GM18502 (cell line): ENCODE data around the gene ADAM15.

Experiments used
- ATAC-seq: cut with Tn5 transposase; IDR thresholded peaks from one replicate; pipeline ENCODE4 v1.9.1; 2021; ENCODE audit warnings: mild to moderate bottlenecking; ENCODE audit not compliant: unreplicated experiment, poor library complexity

Gene ADAM15

DNA sequence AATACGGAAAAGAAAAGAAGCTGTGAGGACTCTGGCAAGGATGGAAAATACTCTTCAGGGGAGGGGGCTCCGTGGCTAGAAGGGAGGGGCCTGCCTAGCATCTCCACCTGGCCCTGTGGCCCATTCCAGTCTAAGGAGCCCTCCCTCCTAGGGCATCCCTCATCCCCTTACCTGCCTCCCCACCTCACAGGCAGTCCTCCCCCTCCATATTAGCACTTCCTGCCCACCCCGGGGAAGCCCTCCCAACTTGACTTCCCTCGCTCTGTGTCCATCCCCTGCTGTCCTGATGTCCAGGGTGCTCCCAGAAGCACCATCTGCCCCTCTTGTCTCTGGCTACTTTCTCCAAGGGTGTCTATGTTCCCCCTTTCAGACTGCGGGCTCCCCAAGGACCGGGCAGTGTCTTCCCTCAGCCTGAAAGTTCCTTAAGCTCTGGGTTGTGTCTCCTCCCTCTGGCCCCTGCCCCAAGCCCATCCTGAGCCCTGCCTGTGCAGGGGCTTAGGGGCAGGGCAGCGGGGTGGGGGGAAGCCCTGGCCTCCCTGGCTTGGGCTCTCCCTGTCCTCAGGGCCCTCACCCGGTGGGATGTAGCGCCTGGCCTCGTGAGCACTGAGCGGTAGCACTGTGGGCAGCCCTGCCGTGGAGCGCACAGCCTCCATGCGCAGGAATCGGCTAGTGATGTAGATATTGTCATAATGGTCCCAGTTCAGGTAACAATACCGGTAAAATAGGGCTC lies 21.4 kb upstream of the ADAM15 start:
- no peak for ATAC-seq

GRCh38 chr1:155030243-155030795 lies 20.8 kb upstream of the ADAM15 start:
- no peak for ATAC-seq

GRCh38 chr1:155030899-155031298 lies 20.2 kb upstream of the ADAM15 start:
- no peak for ATAC-seq

DNA sequence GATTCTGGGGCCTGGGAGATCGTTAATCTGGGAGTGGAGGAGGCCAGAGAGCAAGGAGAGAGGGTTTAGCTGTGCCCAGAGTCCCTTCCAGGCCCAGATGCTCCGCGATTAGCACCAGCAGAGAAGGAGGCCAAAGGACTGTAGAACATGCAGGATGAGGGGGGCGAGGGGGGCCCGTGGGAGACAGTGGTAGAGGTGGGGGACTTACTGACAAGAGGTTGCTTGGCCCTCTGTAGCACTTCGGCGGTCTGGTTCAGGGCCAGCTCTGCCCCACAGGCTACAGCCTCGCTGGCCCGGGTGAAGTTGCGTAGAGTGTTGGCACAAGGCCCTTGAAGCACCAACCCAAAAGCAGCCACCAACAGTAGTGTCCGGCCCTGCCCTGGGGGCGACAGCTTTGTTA lies 18.2 kb upstream of the ADAM15 start:
- ATAC-seq: no peak

- no peak for ATAC-seq
Observed at GRCh38 chr1:155033524-155033923, 17.6 kb upstream of the ADAM15 start, which contains the start of the genes DCST1 and DCST2. DCST1 (plus strand) TSS chr1:155033824; CDS start chr1:155034037, 213 bp downstream. DCST2 (minus strand) TSS chr1:155033781; CDS start chr1:155033701, 80 bp downstream.

- ATAC-seq: no peak
Observed at GRCh38 chr1:155034318-155035208, 16.6 kb upstream of the ADAM15 start.

DNA sequence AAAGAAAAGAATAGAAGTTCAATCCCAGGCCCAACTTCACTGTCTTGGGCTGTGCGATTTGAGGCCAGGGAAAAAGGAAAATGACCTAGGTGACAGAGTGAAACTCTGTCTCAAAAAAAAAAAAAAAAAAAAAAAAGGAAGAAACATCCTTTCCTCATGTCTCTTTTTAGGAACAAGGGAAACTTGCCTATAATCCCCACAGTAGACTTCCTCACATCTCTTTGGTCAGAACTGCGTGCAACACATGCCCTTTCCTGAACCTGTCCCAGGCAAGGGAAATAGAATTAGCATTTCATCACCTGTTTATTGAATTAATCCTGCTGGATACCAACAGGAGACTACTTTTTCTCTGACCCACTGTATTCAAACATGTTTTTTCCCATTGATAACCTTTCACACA lies 15.2 kb upstream of the ADAM15 start:
- ATAC-seq: no peak

DNA sequence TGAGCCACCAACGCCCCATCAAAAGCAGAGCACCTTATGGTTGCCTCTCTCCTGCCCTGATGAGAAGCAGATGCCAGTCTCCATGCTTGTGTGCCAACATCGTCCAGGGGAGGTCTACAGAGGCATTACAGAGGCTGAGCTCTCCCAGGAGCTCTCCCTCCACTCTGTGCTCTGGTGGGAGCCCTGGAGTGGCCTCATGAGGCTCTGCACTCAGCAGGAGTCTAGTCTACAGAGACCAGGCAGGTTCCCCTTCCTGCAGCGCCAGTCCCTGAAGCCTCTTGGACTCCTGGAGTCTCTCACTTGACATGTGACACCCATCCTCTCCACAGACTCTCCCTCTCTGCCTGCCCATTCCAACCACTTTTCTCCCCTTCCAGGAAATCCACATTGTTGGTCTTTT lies 14.1 kb upstream of the ADAM15 start:
- no peak for ATAC-seq

GRCh38 chr1:155037851-155038441 lies 13.2 kb upstream of the ADAM15 start:
- no peak for ATAC-seq

GRCh38 chr1:155038602-155039307 lies 12.4 kb upstream of the ADAM15 start:
- ATAC-seq: no peak

DNA sequence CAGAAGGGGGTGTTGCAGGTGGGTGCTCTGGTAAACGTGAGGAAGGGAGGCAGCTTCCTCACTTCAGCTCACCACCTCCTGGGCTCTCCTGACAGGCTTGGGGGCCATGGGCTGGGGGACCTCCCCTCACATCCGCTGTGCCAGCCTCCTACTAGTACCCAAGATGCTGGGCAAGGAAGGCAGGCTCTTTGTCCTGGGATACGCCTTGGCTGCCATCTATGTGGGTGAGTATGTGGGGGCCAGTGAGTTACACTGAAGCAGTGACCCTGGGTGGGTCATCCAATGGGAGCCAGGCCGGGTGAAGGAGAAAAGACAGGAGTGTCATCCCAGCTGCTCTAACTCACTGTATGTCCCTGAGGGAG lies 11.8 kb upstream of the ADAM15 start:
- no peak for ATAC-seq

GRCh38 chr1:155040358-155041093 lies 10.6 kb upstream of the ADAM15 start:
- ATAC-seq: no peak

DNA sequence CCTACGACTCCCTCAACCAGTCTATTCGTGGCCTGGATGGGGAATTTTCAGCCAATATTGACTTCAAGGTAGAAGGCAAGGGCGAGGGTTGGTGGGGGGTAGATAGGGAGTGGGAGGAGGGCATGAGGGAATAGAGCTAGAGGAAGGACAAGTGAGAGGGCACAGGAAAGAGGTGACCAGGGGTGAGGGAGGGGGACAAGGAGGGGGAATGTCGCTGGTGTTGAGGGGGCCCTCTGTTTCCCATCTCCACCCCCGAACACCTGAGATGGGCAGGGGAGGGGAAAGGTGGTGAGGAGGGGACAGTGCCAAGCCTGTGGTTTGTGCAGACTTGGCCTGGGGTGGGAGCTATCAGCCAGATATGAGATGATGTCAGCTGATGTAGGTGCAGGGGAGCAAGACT lies 8.3 kb upstream of the ADAM15 start:
- no peak for ATAC-seq

DNA sequence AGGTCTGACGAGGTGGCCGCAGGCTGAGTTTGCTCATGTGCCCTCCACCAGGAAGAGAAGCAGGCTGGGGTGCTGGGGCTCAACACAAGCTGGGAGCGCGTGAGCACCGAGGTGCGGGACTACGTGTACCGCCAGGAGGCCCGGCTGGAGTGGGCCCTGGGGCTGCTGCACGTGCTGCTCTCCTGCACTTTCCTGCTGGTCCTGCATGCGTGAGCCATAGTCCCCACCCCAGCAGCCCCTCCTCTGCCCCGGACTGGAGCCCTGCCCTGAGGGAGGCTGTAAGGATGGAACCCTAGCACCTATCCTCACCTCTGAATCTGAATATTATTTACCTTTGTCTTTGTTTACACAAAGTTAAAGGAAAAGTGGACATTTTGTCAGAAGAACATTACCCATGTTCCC lies 7.8 kb upstream of the ADAM15 start:
- ATAC-seq: no peak

- ATAC-seq: no peak
Observed at GRCh38 chr1:155043793-155044192, 7.3 kb upstream of the ADAM15 start.

DNA sequence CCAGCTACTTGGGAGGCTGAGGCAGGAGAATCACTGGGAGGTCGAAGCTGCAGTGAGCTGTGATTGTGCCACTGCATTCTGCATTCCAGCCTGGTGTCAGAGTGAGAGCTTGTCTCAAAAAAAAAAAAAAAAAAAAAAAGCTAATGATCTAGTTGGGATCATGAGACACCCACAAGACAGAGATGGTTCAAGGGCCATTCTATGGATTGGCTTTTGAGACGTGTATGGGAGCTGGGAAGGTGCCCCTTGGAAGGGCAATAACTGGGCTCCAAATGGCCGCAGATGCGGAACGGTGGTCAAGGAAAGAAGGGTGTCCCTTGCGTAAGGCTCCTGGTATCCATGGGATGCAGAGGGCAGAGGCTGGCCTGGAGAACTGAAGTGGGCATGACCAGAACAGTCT lies 6.8 kb upstream of the ADAM15 start:
- no peak for ATAC-seq

GRCh38 chr1:155044812-155045657 lies 6.1 kb upstream of the ADAM15 start:
- ATAC-seq: no peak

- ATAC-seq: no peak
Observed at GRCh38 chr1:155048449-155049334, 2.4 kb upstream of the ADAM15 start.
